ENCODE results near the gene WDR82.
A peak's percentile ranks its signal among the peaks of the same experiment; 100 is the strongest.

WDR82 gene

DNA sequence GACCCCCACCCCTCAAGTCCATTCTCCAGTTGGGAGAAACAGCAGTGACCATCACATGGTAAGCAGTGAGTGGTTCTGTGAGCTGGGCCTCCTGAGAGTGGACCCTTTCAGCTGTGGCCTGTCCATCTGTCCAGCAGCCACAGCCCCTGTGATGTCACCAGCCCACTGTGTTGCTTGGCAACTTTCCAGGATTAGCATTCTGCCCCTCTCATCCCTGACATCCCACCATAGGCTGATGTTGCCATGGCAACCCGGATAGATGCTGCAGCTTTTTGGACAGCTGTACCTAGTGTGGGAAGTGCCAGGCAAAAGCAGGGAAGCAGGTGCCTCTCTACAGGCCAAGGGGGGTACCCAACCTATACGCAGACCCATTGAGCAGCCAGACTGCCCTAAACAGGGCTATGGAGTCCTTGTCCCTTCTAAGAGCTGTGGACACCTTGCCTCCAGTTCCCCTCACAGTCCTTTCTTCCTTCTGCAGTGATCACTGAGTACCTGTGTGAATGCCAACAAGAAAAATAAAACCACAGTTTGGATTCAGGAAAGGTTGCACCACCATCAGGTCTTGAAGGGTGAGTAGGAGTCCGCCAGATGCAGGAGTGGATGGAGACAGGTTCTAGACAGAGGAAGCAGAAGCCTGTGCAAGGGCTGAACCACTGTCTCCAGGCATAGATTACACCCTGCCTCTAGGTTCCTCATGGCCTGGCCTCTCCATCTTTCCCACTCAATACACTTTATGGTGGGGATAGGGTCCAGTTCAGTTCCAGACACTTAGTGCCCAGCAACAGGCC lies 37.7 kb upstream of the WDR82 start, which contains the start of gene DNAH1:
DNAH1 (plus strand) TSS at position 343 of the 788 bp plus-strand sequence. CDS start 6,124 bp downstream, outside the sequence.
- TF ChIP-seq, protein P1, sequence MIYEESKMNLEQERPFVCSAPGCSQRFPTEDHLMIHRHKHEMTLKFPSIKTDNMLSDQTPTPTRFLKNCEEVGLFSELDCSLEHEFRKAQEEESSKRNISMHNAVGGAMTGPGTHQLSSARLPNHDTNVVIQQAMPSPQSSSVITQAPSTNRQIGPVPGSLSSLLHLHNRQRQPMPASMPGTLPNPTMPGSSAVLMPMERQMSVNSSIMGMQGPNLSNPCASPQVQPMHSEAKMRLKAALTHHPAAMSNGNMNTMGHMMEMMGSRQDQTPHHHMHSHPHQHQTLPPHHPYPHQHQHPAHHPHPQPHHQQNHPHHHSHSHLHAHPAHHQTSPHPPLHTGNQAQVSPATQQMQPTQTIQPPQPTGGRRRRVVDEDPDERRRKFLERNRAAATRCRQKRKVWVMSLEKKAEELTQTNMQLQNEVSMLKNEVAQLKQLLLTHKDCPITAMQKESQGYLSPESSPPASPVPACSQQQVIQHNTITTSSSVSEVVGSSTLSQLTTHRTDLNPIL (CRISPR knock-in tag; IDR thresholded peaks at IDR 0.05; ENCODE audit: low read depth) = no peak
- TF ChIP-seq ZNF70 (CRISPR knock-in tag; IDR thresholded peaks at IDR 0.05) (0 out of 2 replicates have a peak, but pooled peaks have one; percentile 17), ZFP30 (CRISPR knock-in tag; IDR thresholded peaks at IDR 0.05) (no peak), ZFP3 (CRISPR knock-in tag; IDR thresholded peaks at IDR 0.05) (peak; percentile 97)
- no peak for ATAC-seq

DNA sequence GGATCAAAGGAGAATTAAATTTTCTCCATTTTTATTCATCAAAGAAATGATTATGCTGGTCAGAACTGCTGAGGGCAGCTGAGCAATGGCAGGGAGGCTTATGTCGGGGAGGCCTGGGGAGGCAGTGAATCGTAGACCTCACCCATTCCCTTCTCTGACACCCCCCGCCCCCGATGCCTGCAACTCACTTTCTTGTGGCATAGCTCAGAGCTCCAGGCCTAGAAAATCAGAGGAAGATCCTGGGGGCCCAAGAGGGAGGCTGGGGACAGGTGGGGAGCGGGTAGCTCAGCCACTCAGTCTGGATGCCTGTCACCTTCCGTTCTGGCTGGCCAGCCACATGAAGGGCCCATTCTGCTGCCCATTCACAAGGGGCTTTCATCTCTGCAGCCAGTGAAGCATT lies 36.6 kb upstream of the WDR82 start:
- no peak for TF ChIP-seq RARB (CRISPR knock-in tag; IDR thresholded peaks at IDR 0.05)
- TF ChIP-seq, protein P2, sequence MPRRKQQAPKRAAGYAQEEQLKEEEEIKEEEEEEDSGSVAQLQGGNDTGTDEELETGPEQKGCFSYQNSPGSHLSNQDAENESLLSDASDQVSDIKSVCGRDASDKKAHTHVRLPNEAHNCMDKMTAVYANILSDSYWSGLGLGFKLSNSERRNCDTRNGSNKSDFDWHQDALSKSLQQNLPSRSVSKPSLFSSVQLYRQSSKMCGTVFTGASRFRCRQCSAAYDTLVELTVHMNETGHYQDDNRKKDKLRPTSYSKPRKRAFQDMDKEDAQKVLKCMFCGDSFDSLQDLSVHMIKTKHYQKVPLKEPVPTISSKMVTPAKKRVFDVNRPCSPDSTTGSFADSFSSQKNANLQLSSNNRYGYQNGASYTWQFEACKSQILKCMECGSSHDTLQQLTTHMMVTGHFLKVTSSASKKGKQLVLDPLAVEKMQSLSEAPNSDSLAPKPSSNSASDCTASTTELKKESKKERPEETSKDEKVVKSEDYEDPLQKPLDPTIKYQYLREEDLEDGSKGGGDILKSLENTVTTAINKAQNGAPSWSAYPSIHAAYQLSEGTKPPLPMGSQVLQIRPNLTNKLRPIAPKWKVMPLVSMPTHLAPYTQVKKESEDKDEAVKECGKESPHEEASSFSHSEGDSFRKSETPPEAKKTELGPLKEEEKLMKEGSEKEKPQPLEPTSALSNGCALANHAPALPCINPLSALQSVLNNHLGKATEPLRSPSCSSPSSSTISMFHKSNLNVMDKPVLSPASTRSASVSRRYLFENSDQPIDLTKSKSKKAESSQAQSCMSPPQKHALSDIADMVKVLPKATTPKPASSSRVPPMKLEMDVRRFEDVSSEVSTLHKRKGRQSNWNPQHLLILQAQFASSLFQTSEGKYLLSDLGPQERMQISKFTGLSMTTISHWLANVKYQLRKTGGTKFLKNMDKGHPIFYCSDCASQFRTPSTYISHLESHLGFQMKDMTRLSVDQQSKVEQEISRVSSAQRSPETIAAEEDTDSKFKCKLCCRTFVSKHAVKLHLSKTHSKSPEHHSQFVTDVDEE (CRISPR knock-in tag; IDR thresholded peaks at IDR 0.05) = no peak
- no peak for TF ChIP-seq ZFP30 (CRISPR knock-in tag; IDR thresholded peaks at IDR 0.05)
- no peak for TF ChIP-seq SNAI2 (CRISPR knock-in tag; IDR thresholded peaks at IDR 0.05)
- TF ChIP-seq ZNF70 (CRISPR knock-in tag; IDR thresholded peaks at IDR 0.05) = no peak
- no peak for TF ChIP-seq PPARA (CRISPR knock-in tag; IDR thresholded peaks at IDR 0.05; ENCODE audit: borderline replicate concordance)
- no peak for TF ChIP-seq ZFP3 (CRISPR knock-in tag; IDR thresholded peaks at IDR 0.05)
- no peak for TF ChIP-seq ARNTL (CRISPR knock-in tag; IDR thresholded peaks at IDR 0.05; ENCODE audit: borderline replicate concordance, low read depth)
- no peak for TF ChIP-seq GLIS3 (CRISPR knock-in tag; IDR thresholded peaks at IDR 0.05)
- no peak for TF ChIP-seq TCF4 (CRISPR knock-in tag; IDR thresholded peaks at IDR 0.05; ENCODE audit: borderline replicate concordance)
- TF ChIP-seq OSR1 (CRISPR knock-in tag; IDR thresholded peaks at IDR 0.05) = no peak
- TF ChIP-seq ZNF565 (CRISPR knock-in tag; conservative IDR thresholded peaks at IDR 0.05; ENCODE audit: low read depth) = no peak
- ATAC-seq = no peak

DNA sequence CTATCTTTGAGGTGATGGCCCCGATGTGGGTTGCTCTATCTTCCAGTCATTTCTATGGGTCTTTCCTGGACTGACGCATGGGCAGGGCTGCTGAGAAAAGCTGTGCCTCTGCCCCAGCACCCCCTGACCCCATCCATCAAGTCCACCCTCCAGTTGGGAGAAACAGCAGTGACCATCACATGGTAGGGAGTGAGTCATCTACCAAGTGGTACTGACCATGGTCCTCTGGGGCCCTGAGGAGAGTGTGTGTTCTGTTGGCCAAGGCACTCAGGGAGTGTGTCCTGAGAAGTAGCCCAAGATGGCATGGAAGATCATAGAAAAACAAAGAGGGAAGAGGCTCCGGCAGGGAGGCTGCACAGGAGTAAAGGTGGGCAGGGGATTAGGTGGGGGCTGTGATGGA lies 36.0 kb upstream of the WDR82 start:
- TF ChIP-seq TOX (CRISPR knock-in tag; IDR thresholded peaks at IDR 0.05; ENCODE audit: borderline replicate concordance) = no peak
- TF ChIP-seq RARB (CRISPR knock-in tag; IDR thresholded peaks at IDR 0.05) = no peak
- TF ChIP-seq ZFP30 (CRISPR knock-in tag; IDR thresholded peaks at IDR 0.05) = no peak
- no peak for TF ChIP-seq OSR1 (CRISPR knock-in tag; IDR thresholded peaks at IDR 0.05)
- no peak for TF ChIP-seq ESRRG (CRISPR knock-in tag; IDR thresholded peaks at IDR 0.05)
- TF ChIP-seq, protein P2 (CRISPR knock-in tag; IDR thresholded peaks at IDR 0.05) = no peak
- TF ChIP-seq CSDC2 (CRISPR knock-in tag; IDR thresholded peaks at IDR 0.05) = no peak
- TF ChIP-seq, protein P3, sequence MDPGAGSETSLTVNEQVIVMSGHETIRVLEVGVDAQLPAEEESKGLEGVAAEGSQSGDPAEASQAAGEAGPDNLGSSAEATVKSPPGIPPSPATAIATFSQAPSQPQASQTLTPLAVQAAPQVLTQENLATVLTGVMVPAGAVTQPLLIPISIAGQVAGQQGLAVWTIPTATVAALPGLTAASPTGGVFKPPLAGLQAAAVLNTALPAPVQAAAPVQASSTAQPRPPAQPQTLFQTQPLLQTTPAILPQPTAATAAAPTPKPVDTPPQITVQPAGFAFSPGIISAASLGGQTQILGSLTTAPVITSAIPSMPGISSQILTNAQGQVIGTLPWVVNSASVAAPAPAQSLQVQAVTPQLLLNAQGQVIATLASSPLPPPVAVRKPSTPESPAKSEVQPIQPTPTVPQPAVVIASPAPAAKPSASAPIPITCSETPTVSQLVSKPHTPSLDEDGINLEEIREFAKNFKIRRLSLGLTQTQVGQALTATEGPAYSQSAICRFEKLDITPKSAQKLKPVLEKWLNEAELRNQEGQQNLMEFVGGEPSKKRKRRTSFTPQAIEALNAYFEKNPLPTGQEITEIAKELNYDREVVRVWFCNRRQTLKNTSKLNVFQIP (CRISPR knock-in tag; IDR thresholded peaks at IDR 0.05; ENCODE audit: borderline replicate concordance, low read depth) = no peak
- TF ChIP-seq ZC3H10 (CRISPR knock-in tag; IDR thresholded peaks at IDR 0.05) = no peak
- no peak for TF ChIP-seq SNAI2 (CRISPR knock-in tag; IDR thresholded peaks at IDR 0.05)
- TF ChIP-seq ZNF8 (CRISPR knock-in tag; IDR thresholded peaks at IDR 0.05) = no peak
- TF ChIP-seq ARNTL (CRISPR knock-in tag; IDR thresholded peaks at IDR 0.05; ENCODE audit: borderline replicate concordance, low read depth) = no peak
- no peak for TF ChIP-seq ZNF565 (CRISPR knock-in tag; conservative IDR thresholded peaks at IDR 0.05; ENCODE audit: low read depth)
- TF ChIP-seq, protein P4, sequence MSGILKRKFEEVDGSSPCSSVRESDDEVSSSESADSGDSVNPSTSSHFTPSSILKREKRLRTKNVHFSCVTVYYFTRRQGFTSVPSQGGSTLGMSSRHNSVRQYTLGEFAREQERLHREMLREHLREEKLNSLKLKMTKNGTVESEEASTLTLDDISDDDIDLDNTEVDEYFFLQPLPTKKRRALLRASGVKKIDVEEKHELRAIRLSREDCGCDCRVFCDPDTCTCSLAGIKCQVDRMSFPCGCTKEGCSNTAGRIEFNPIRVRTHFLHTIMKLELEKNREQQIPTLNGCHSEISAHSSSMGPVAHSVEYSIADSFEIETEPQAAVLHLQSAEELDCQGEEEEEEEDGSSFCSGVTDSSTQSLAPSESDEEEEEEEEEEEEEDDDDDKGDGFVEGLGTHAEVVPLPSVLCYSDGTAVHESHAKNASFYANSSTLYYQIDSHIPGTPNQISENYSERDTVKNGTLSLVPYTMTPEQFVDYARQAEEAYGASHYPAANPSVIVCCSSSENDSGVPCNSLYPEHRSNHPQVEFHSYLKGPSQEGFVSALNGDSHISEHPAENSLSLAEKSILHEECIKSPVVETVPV (CRISPR knock-in tag; IDR thresholded peaks at IDR 0.05) = no peak
- TF ChIP-seq, protein P5, sequence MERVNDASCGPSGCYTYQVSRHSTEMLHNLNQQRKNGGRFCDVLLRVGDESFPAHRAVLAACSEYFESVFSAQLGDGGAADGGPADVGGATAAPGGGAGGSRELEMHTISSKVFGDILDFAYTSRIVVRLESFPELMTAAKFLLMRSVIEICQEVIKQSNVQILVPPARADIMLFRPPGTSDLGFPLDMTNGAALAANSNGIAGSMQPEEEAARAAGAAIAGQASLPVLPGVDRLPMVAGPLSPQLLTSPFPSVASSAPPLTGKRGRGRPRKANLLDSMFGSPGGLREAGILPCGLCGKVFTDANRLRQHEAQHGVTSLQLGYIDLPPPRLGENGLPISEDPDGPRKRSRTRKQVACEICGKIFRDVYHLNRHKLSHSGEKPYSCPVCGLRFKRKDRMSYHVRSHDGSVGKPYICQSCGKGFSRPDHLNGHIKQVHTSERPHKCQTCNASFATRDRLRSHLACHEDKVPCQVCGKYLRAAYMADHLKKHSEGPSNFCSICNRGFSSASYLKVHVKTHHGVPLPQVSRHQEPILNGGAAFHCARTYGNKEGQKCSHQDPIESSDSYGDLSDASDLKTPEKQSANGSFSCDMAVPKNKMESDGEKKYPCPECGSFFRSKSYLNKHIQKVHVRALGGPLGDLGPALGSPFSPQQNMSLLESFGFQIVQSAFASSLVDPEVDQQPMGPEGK (CRISPR knock-in tag; IDR thresholded peaks at IDR 0.05; ENCODE audit: borderline replicate concordance) = no peak
- TF ChIP-seq ZNF70 (CRISPR knock-in tag; IDR thresholded peaks at IDR 0.05) = no peak
- no peak for TF ChIP-seq ISL1 (CRISPR knock-in tag; IDR thresholded peaks at IDR 0.05)
- no peak for TF ChIP-seq PPARA (CRISPR knock-in tag; IDR thresholded peaks at IDR 0.05; ENCODE audit: borderline replicate concordance)
- TF ChIP-seq BACH2 (CRISPR knock-in tag; IDR thresholded peaks at IDR 0.05; ENCODE audit: borderline replicate concordance) = no peak
- no peak for ATAC-seq
